Activated CD4-positive, alpha-beta T cell treated with anti-CD3 and anti-CD28 coated beads, Interleukin-2, amount 50 U/mL, for 16 hours (primary cell): Measurements from ENCODE around the gene SDK1.
A peak's percentile ranks its signal among the peaks of the same experiment; 100 is the strongest.

Experiments used
- DNase-seq: peaks from one replicate; pipeline ENCODE4 v3.0.0-alpha.2; 2020

Gene SDK1

DNA sequence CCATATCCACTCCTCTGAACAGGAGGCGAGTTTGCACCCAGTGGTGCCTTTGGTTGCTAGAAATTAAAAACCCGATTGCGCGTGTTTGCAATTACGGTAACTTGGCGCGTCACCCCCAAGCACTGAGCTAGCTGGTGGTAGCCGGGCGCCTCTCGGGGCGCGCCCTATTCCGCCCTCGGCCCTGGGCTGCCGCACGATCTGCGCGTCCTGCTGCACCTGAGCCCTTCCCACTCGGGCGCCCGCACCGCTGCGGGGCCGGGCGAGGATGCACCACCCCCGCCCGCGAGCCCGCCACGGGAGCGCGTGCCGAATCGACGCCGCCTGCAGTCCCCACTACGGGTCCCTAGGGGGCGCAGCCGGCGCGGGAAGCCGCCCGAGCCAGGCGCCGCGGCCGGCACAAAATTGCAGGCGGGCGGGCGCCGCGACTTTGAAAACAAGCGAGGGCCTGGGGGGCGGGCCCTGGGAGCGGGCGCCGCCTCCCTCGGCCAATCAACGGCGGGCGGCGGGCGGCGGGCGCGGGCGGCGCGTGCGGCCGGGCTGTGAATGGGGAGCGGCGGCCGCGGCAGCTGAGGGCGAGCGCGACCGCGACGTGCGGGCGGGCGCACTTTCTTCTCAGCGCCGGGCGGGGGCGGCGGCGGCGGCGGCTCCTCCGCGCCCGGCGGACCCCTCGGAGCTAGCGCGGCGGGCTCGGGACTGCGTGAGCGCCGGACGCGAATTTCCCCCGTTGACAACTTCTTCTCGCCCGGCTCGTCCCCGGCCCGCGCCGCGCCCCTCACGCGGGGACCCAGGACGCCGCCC lies at the start of gene SDK1:
TSS of gene SDK1 (plus strand) at position 602 of the 798 bp plus-strand sequence. CDS start 335 bp downstream, outside the sequence.
- DNase-seq, result peak; percentile 89

- DNase-seq, result no peak
Observed at GRCh38 chr7:3254718-3255117, 46.3 kb upstream of the SDK1 start.

- no peak for DNase-seq
Observed at GRCh38 chr7:3259711-3260400, 41.2 kb upstream of the SDK1 start.

DNA sequence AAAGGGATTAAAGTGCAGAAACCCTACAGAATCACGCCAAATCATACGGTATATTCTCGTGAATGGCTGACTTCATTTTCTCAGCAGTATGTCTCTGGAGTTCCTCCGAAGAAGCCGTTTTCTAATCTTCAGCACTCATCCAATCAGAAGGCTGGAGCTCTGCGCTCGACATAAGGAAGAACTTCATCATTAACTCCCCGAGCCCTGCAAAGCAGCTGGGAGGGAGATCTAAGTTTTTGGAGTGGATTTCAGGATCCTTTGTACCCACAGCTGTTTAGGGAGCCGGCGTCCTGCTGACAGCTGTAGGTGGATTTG lies 40.7 kb upstream of the SDK1 start:
- no peak for DNase-seq

- no peak for DNase-seq
Observed at GRCh38 chr7:3264693-3265339, 36.2 kb upstream of the SDK1 start.

DNA sequence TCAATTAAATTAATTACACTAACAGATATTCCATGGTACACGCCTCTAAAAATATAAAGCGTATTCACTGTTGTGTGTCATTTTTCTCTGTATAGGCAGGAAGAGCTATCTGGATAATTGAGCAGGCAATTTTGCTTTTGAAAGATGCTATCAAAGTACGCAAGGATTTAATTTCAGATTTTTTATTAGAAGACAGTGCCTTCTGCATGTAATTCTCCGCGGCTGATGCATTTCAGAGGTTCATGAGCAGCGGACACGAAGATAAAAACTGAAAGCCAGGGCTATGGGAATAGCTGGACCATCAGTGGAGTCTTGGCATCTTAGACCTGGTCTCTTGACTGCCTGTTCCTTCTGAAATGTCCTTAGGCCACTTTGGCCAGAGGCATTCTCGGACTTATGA lies 35.7 kb upstream of the SDK1 start:
- DNase-seq, result no peak

DNA sequence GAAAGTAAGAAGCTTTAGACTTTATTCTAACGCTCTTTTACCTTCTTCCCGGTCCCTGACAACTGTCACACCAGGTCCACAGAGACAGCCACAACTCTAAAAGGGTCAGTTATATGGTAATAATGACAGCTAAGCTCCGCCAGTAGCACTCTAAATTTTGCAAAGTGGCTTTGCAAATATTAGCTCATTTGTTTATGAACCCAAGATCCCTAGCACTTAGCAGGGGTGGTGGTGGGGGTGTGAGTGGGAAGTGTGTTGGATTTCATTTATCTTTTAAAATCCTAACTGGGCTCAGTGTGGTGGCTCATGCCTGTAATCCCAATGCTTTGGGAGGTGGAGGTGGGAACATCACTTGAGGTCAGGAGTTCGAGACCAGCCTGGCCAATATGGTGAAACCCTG lies 34.8 kb upstream of the SDK1 start:
- DNase-seq, result no peak

- DNase-seq, result no peak
Observed at GRCh38 chr7:3267966-3268690, 32.9 kb upstream of the SDK1 start.

GRCh38 chr7:3270362-3270761 lies 30.7 kb upstream of the SDK1 start:
- no peak for DNase-seq

DNA sequence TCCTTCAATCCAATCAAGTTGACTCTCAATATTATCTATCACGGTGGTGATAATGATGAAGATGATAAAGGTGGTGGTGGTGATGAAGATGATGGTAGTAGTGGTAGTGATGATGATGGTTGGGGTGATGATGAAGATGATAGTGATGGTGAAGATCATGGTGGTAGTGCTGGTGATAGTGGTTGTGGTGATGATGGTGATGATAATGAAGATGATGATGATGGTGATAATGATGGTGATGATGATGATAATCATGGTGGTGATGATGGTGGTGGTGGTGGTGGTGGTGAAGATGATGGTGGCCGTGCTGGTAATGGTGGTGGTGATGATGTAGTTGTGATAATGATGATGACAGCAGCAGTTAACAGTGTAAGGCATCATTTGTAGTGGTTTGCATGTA lies 29.8 kb upstream of the SDK1 start:
- no peak for DNase-seq

DNA sequence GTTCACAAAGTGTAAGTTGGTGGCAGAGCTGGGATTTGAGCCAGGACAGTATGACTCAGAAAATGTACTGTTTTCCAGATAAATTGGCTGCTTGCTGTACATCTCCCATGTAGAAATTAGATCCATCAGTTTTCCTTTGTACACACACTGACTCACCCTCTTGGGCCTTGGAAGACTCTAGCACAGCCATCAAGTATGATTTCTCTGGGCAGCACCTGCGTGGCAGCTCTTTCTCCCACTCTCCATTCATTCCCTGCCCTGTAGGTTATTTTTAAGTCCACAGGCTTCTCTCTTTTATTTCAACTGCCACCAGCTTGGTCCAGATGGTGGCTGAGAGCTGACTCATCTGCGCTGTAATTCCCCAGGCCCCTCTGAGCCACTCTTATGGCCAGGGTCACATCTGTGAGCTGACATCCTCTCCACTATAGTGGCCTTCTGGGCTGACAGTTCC lies 28.3 kb upstream of the SDK1 start:
- DNase-seq, result no peak

GRCh38 chr7:3274131-3274530 lies 26.9 kb upstream of the SDK1 start:
- no peak for DNase-seq

DNA sequence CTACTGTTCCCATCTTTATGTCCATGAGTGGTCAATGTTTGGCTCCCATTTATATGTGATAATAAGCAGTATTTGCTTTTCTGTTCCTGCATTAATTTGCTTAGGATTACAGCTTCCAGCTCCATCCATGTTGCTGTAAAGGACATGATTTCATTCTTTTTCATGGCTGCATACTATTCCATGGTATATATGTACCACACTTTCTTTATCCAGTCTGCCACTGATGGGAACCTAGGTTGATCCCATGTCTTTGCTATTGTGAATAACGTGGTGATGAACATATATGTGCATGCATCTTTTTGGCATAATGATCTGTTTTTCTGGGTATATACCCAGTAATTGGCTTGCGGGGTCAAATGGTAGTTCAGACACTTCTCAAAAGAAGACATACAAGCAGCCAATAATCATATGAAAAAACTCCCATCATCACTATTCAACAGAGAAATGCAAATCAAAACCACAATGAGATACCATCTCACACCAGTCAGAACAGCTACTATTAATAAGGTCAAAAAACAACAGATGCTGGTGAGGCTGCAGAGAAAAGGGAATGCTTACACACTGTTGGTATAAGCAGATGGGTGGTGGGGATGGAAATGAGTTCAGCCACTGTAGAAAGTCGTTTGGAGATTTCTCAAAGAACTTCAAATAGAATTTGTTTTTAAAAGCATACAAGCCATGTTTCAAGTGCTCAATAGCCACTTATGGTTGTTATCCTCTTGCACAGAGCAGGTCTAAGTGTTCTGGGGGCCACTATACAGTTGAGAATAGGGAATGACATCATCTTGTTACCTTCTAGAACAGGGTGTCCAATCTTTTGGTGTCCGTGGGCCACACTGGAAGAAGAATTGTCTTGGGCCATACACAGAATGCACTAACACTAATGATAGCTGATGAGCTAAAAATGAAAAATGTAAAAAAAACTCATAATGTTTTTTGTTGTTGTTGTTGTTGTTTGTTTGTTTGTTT lies 23.2 kb upstream of the SDK1 start:
- no peak for DNase-seq

DNA sequence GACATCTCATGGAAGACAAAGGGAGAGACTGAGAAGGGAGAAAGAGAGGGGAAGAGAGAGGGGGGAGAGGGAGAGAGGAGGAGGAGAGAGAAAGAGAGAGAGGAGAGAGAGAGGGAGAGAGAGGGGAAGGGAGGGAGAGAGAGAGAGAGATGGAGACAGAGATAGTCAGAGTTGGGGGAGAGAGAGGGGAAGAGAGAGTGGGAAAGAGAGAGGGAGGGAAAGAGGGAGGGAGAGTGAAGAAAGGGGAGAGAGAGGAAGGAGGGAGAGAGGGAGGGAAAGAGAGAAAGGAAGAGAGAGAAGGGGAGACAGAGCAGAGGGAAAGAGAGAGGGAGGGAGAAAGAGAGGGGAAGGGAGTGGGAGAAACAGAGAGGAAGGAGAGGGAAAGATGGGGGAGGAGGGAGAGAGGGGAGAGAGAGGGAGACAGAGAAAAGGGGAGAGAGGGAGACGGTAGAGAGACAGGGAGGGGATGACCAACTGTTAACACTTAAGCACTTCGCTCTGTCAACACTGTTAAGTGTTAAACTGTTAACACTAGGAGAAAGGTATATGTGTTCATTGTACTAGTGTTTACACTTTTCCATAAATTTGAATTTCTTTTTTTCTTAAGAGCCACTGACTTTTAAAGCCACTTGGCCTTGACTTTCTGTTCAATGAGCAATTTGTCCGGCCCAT lies 21.8 kb upstream of the SDK1 start:
- DNase-seq, result no peak

DNA sequence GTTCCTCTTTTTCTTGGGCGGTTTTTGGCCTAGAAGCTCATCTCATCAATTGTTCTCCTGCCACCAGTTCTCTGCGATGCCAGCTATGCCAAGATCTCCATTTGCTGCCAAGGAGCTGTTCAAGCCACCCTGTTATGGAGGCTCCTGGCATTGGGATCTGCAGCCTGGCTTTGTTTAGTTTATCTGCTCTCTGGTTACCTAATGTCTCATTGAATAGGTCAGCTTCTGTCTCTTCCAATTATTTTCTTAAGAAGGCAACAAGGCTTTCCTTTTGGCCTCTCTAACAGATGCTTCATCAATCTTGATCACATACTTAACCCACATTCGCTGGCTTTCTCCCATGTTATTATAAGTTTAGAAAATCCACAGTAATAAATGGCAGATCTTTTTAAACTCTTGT lies 20.6 kb upstream of the SDK1 start:
- no peak for DNase-seq

DNA sequence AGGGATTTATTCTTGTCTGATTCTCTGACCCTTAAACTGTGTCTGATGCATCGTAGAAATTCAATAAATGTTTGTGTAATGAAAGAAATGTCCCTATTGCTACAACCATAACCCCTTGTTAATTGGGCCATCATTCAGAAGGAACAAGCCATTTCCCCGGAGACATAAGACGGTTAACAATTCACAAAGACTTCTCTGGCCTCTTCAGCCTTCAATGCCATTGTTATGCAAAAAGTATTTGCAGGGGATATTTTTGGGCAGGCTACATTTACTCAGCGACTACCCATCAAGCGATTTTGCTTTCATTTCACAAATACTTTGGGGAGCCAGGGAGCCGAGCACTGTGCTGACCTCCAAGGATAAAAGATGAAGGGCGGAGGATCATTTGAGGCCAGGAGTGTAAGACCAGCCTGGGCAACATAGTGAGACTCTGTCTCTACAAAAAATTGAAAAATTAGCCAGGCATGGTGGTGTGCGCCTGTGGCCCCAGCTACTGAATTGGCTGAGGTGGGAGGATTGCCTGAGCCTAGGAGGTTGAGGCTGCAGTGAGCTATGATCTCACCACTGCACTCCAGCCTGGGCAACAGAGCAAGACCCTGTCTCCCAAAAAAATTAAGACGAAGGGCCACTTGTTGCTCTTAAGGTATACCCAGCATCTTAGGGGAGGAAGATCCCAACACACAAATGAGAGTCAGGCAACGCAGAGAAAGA lies 20.0 kb upstream of the SDK1 start:
- DNase-seq, result no peak

DNA sequence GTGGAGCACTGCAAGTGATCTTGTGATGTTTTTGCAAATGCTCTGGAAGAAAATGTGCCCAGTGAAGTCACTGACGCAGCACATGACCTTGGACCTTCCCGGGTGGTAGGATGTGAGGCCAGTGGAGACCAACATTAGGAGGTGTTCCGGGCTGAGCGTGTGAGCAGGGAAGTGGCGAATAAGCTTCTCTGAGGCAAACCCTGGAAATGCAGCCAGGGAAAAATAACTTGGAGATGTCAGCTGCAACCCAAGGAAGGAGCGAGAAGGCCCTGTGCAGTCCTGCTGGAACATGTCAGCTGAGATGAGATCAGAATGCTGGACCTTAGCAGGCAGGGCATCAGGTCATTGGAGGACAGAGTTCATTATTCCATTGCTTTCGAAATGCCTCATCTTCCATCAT lies 18.6 kb upstream of the SDK1 start:
- no peak for DNase-seq

GRCh38 chr7:3283130-3283704 lies 17.8 kb upstream of the SDK1 start:
- DNase-seq, result no peak

- DNase-seq, result no peak
Observed at GRCh38 chr7:3285652-3286051, 15.4 kb upstream of the SDK1 start.

DNA sequence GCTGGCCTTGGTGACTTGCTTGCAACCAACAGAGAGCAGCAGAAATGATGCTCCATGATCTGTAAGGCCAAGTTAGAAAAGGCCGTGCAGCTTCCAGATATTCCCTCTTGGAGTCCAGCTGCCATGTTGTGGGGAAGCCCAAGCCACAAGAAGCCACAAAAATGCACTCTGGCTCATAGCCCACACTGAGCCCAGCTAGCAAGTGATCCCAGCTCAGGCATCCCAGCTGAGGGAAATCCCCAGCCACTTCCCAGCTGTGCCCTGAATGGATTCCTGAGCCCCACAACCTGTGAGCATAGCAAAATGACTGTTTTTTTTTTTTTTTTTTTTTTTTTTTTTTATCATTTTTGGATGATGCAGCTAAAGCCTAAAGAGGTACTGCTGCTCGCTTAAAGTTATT lies 11.1 kb upstream of the SDK1 start:
- DNase-seq, result no peak

GRCh38 chr7:3292694-3293093 lies 8.4 kb upstream of the SDK1 start:
- no peak for DNase-seq
